COR-L47 (cell line): ENCODE results near the gene ACSM4.
"Not testable (repeated sequence)": the region's sequence is repeated elsewhere in the genome, so short reads cannot be mapped to it uniquely, and the experiment has no call there.

ENCODE experiments used
- DNase-seq: peaks from one replicate; lab custom pipeline; 2025; lab: John Stamatoyannopoulos, UW

The ACSM4 gene

GRCh38 chr12:7303772-7304171 lies at the start of gene ACSM4:
Gene ACSM4 (plus strand): TSS chr12:7304072. CDS start chr12:7304332, 260 bp downstream.
- DNase-seq = no peak

GRCh38 chr12:7259060-7259459 lies 44.8 kb upstream of the ACSM4 start:
- no peak for DNase-seq

- DNase-seq = no peak
These were observed 39.3 kb upstream of the ACSM4 start for GRCh38 chr12:7264538-7264937.

GRCh38 chr12:7265251-7265650 lies 38.6 kb upstream of the ACSM4 start:
- DNase-seq = no peak

GRCh38 chr12:7269273-7269672 lies 34.6 kb upstream of the ACSM4 start:
- DNase-seq = no peak

GRCh38 chr12:7271893-7272514 lies 31.9 kb upstream of the ACSM4 start:
- no peak for DNase-seq

GRCh38 chr12:7275482-7275881 lies 28.4 kb upstream of the ACSM4 start:
- DNase-seq = not testable (repeated sequence)

GRCh38 chr12:7282844-7283243 lies 21.0 kb upstream of the ACSM4 start:
- DNase-seq = no peak

- no peak for DNase-seq
These were observed 14.1 kb upstream of the ACSM4 start for GRCh38 chr12:7289743-7290142.

- not testable (repeated sequence) for DNase-seq
These were observed 13.3 kb upstream of the ACSM4 start for GRCh38 chr12:7290588-7290987.

GRCh38 chr12:7292300-7292699 lies 11.6 kb upstream of the ACSM4 start:
- no peak for DNase-seq

GRCh38 chr12:7293670-7294069 lies 10.2 kb upstream of the ACSM4 start:
- no peak for DNase-seq

- DNase-seq = no peak
These were observed 8.3 kb upstream of the ACSM4 start for GRCh38 chr12:7295529-7295928.

- DNase-seq = no peak
These were observed 6.0 kb upstream of the ACSM4 start for GRCh38 chr12:7297865-7298264.

- DNase-seq = no peak
These were observed 1.4 kb upstream of the ACSM4 start for GRCh38 chr12:7302266-7302986.

GRCh38 chr12:7303230-7303629 lies 642 bp upstream of the ACSM4 start:
- no peak for DNase-seq

GRCh38 chr12:7304456-7304855 lies 584 bp downstream of the ACSM4 start:
- DNase-seq = no peak

GRCh38 chr12:7310070-7310469 lies 6.2 kb downstream of the ACSM4 start:
- DNase-seq = no peak

GRCh38 chr12:7319930-7320329 lies 16.1 kb downstream of the ACSM4 start:
- no peak for DNase-seq

- no peak for DNase-seq
These were observed 17.8 kb downstream of the ACSM4 start for GRCh38 chr12:7321624-7322023.

GRCh38 chr12:7322599-7322998 lies 18.7 kb downstream of the ACSM4 start:
- DNase-seq = no peak

GRCh38 chr12:7324176-7324575 lies 20.3 kb downstream of the ACSM4 start:
- no peak for DNase-seq

- no peak for DNase-seq
These were observed 24.0 kb downstream of the ACSM4 start for GRCh38 chr12:7327918-7328317.

GRCh38 chr12:7337790-7338189 lies 33.9 kb downstream of the ACSM4 start:
- DNase-seq = not testable (repeated sequence)
